ENCODE results near the gene HPCAL4. TPM values are rescaled to one million over a fixed set of nuclear protein-coding genes. Genes with fewer than 3 reads are reported as not detected.
A peak's percentile ranks its signal among the peaks of the same experiment; 100 is the strongest.

The HPCAL4 gene
- total and polyA plus RNA-seq, 9 of the 15 experiments (the other 6 are each of a cell fraction or from before 2014, with no cell fraction given) = 0.01 to 0.04 (median 0.04) TPM; not detected in 4

GRCh38 chr1:39657923-39658485 lies 33.2 kb downstream of the HPCAL4 start (continued):
- no peak for TF ChIP-seq MNT (conservative IDR thresholded peaks at IDR 0.05)
- no peak for TF ChIP-seq SRF (CRISPR knock-in tag; IDR thresholded peaks at IDR 0.05)
- 0 out of 2 replicates have a peak, but pooled peaks have one; percentile 47 for TF ChIP-seq ZNF76 (CRISPR knock-in tag; IDR thresholded peaks at IDR 0.05; ENCODE audit: borderline replicate concordance)
- TF ChIP-seq DLX4 (CRISPR knock-in tag; IDR thresholded peaks at IDR 0.05) = no peak
- no peak for TF ChIP-seq ZBTB12 (CRISPR knock-in tag; IDR thresholded peaks at IDR 0.05)
- no peak for TF ChIP-seq ATF4 (CRISPR knock-in tag; IDR thresholded peaks at IDR 0.05)
- no peak for TF ChIP-seq ZZZ3 (IDR thresholded peaks at IDR 0.05)
- no peak for TF ChIP-seq HDGF (IDR thresholded peaks at IDR 0.05)
- peak; percentile 57; the same call in 1 of the 2 replicates for TF ChIP-seq SMAD3 (CRISPR knock-in tag; conservative IDR thresholded peaks at IDR 0.05)
- TF ChIP-seq ZC3H8 (IDR thresholded peaks at IDR 0.05) = no peak
- no peak for TF ChIP-seq ZNF398 (CRISPR knock-in tag; IDR thresholded peaks at IDR 0.05)
- no peak for TF ChIP-seq STAT6 (CRISPR knock-in tag; IDR thresholded peaks at IDR 0.05)
- TF ChIP-seq ZNF253 (CRISPR knock-in tag; conservative IDR thresholded peaks at IDR 0.05) = no peak
- TF ChIP-seq ARID3A (IDR thresholded peaks at IDR 0.05; ENCODE audit: borderline replicate concordance, low read depth, low read length) = no peak
- no peak for TF ChIP-seq DDX20 (tag; IDR thresholded peaks at IDR 0.05; ENCODE audit: low read depth)
- TF ChIP-seq ZNF778 (CRISPR knock-in tag; IDR thresholded peaks at IDR 0.05) = no peak
- TF ChIP-seq MTF1 (CRISPR knock-in tag; IDR thresholded peaks at IDR 0.05; ENCODE audit: borderline replicate concordance) = no peak
